Urinary bladder (tissue), 4 donors: ENCODE data around the gene PRKCE. TPM values are rescaled to one million over a fixed set of nuclear protein-coding genes. Genes with fewer than 3 reads are reported as not detected.

Source experiments
- DNase-seq: peaks from one replicate; pipeline ENCODE4 v3.0.0-alpha.2; 2015; ENCODE audit errors: extremely low spot score
- H3K27ac ChIP-seq: one replicate; pipeline ENCODE4 v1.5.1; 2013; ENCODE audit warnings: low read depth, mild to moderate bottlenecking, moderate library complexity
- H3K36me3 ChIP-seq: one replicate; pipeline ENCODE4 v1.6.1; 2013; ENCODE audit warnings: mild to moderate bottlenecking, moderate library complexity; ENCODE audit not compliant: insufficient read depth
- H3K4me1 ChIP-seq: one replicate; pipeline ENCODE4 v1.6.1; 2013; ENCODE audit warnings: mild to moderate bottlenecking, moderate library complexity; ENCODE audit not compliant: insufficient read depth
- H3K4me3 ChIP-seq: one replicate; pipeline ENCODE4 v1.5.1; 2013; ENCODE audit warnings: low read depth, low read length
- WGBS: extraction: QIAGEN DNeasy Blood & Tissue Kit; methylation state at CpG from one replicate; pipeline ENCODE4 v1.1.7; 2013; 5-methylcytosine and 5-hydroxymethylcytosine counted together
- polyA plus RNA-seq: library from polyadenylated mRNA; stranded (reverse); fragments of 200-250 nt; gene quantifications from one replicate; pipeline ENCODE4 v1.2.3, GENCODE V29; 2013
- total RNA-seq: library from RNA; depleted of rRNA; stranded (reverse); fragments of >200 nt; gene quantifications from one replicate; pipeline ENCODE4 v1.2.3, GENCODE V29; 2014
- donor health status: healthy with polysubstance abuse.
- donor health status: healthy.

PRKCE gene
- total and polyA plus RNA-seq, 2 donors, result 9.9 to 29.7 TPM

DNA sequence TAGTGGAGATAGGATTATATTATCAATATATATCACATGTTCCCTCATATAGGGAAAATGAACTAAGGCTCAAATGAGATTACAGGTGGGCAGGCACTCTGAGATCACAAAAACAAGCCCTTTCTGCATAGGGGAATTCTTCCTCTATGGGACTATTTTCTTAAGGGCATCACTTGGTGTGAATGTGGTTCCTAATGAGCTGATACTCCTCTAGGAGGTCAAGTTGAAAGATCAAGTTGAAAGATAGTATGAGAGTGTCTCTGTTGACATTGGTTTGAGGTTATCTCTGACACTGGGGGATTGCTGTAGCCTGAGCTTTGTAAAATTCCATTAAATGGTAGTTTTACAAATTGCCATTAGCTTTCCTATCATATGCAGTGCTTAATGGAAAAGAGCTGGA, 270.4 kb downstream of the PRKCE start:
- H3K4me1 ChIP-seq, result no peaks in the 10 kb centered on the region
- H3K36me3 ChIP-seq, result no peaks in the 10 kb centered on the region
- H3K4me3 ChIP-seq, result no peak overlapping the region
- no peak for DNase-seq
- no peak overlapping the region for H3K27ac ChIP-seq

DNA sequence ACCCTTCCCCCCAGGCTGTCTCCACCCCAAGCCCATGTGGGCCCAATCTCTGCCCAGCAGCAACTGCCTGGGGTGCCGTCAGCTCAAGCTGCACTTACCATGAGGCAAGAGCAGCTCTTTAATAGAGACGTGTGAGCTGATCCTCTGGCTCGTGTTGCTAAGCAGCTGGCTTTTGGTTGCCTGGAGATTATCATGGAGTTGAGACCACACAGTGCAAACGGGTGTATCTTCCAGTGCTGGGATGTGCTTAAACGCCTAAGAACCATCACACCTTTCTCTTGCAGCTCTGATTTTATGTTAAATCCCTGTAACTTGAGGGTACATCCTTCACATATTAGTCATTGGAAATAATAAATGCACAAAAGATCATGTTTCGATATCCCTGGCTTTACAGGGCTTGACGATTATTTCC, 271.1 kb downstream of the PRKCE start:
- H3K4me1 ChIP-seq, result no peaks in the 10 kb centered on the region
- 28% methylated on average over 7 of the region's 7 CpGs for WGBS
- no peak overlapping the region for H3K27ac ChIP-seq
- peak; percentile 71 for DNase-seq
- H3K4me3 ChIP-seq, result no peak overlapping the region
- H3K36me3 ChIP-seq, result no peaks in the 10 kb centered on the region

DNA sequence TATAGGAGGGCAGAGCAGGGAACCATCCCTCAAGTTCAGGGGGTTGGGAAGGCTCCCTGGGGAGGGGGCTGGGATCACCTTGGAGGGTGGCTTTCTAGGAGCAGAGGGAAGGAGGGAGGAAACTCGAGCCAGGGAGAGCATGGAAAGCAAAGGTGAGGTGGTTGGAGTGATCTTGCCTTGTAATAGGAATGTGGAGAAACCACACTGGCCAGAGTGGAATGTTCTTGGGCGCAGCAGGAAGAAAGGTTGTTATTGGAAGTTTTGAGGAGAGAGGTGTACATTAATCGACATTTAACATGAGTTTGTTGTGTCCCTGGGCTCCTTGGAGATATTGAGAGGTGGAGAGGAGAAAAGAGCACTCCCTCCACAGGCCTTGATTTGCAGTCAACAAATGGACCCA, 272.2 kb downstream of the PRKCE start:
- Histone ChIP-seq H3K4me3 (no peak overlapping the region), H3K27ac (no peak overlapping the region), H3K4me1 (no peaks in the 10 kb centered on the region), H3K36me3 (no peaks in the 10 kb centered on the region)
- no peak for DNase-seq
- WGBS, result 80% methylated on average over 3 of the region's 3 CpGs

DNA sequence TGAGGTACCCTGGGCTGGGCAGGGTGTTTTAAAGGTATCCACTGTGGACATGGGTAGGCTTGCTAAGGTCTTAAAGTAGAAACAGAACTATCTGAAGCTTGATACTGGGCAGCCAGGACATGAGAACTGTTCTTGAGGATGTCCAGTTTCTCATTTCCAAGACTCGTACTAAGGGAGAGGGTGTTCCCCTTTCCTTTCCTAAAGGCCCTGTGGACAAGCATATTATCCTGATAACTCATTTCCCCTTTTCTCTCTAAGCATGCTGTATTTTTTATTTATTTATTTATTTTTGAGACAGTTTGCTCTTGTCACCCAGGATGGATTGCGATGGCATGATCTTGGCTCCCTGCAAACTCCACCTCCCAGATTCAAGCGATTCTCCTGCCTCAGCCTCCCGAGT, 273.6 kb downstream of the PRKCE start:
- Histone ChIP-seq H3K4me3 (no peak overlapping the region), H3K36me3 (no peaks in the 10 kb centered on the region), H3K27ac (no peak overlapping the region), H3K4me1 (no peaks in the 10 kb centered on the region)
- DNase-seq, result no peak
- 93% methylated on average over 4 of the region's 4 CpGs for WGBS

DNA sequence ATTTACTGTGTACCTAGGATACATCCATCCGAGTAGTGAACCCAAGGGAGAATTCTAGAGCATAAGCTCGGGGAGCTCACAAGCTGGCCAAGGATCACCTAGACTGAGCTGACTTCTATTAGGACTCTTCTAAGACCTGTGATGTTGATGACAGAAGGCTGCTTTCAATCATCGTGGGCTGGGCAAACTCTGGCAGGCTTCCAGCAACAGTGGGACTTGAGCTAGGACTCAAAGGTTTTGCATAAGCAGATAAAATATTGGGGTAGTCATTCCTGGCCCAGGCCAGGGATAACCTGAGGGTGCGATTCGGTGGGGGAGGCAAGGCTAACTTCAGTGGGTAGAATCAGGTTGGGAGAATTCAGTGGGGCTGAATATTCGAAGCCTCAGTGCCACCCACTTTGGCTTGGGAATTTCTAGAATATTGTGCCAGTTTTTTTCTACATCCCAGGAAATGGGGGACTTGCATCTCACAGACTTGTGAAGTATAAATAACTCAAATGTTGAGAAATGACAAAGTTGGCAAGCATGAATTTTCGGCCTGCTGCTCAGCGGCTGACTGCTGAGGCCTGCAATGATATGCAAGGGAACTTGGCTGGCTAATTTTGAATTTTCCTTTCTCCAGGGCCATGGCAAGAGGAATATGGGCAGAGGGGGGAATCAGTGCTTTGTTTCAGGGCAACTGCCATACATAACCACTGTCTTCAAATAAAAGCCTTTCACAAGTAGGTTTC, 274.3 kb downstream of the PRKCE start:
- 83% methylated on average over 8 of the region's 8 CpGs for WGBS
- Histone ChIP-seq H3K27ac (no peak overlapping the region), H3K36me3 (no peaks in the 10 kb centered on the region), H3K4me3 (no peak overlapping the region), H3K4me1 (no peaks in the 10 kb centered on the region)
- no peak for DNase-seq

DNA sequence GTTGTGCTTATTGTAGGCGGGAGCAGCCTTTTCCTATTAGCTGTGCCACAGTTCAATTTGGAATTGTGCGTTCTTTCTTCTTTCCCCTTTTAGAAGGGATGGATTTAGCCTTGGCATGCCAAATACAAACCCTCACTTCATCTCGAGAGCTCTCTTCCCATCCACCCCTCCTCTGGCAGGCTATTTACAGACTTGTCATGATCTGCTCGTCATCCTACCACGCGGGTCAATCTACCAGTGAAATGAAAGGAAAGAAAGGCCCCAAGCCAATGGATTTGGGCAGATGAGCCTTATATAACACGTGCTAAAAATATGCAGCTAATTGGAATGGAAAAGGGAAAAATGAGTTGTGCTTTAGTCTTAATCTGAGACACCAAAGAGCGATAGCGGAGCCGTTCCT, 277.5 kb downstream of the PRKCE start:
- no peak for DNase-seq
- H3K4me1 ChIP-seq, result no peaks in the 10 kb centered on the region
- no peaks in the 10 kb centered on the region for H3K36me3 ChIP-seq
- no peak overlapping the region for H3K4me3 ChIP-seq
- 81% methylated on average over 10 of the region's 10 CpGs for WGBS
- no peak overlapping the region for H3K27ac ChIP-seq

DNA sequence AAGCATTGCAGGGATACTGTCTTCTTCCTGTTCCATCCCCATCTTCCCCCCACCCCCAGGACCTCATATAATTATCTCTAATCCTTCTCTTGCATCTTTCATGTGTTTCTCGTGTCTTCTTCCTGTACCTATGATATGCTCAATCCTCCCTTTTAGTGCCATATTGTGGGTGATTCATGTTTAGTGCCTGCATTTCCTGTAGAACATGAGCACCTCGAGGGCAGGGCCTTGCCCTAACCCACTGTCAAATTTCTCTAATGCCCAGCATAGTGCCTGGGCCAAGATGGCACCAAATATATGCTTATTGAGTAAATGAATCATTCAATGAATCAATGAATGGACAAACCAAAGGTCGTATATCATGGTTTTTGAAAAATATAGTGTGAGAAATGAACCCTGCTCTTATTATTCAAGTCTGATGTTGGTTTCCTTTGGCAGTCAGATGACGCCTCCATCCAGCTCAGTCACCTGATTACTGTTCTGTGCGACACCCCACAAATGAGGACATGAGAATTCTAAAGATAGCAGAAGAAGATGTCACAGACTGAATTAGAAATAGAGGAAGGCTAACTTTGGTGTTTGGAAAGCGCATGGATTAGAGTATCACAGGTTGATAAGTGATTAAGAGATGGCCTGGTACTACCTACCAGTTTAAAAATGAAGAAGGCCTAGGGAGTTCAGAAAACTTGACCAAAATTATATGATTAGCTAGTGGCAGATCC, 278.4 kb downstream of the PRKCE start:
- no peak overlapping the region for H3K4me3 ChIP-seq
- H3K27ac ChIP-seq, result no peak overlapping the region
- DNase-seq, result no peak
- no peaks in the 10 kb centered on the region for H3K36me3 ChIP-seq
- no peaks in the 10 kb centered on the region for H3K4me1 ChIP-seq
- 92% methylated on average over 6 of the region's 6 CpGs for WGBS

DNA sequence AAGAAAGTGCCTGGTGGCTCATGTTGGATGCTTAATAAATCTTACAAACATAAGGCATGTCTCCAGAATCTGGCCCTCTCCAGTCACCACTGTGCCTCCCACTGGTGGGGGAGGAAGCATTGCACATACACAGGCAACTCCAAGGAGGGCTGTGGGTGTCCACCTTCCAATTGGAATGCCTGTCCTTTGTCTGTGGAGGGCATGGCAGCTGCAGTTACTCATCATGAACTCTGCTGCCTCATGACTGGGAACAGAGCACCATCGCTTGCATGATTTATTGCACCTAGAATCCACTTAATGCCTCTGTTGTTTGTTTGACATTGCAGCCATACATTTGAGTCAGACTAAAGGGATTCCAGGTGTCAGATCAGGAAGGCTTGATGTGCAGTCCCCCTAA, 278.9 kb downstream of the PRKCE start:
- no peaks in the 10 kb centered on the region for H3K36me3 ChIP-seq
- H3K4me1 ChIP-seq, result no peaks in the 10 kb centered on the region
- 23% methylated on average over 1 of the region's 1 CpG for WGBS
- no peak for DNase-seq
- H3K4me3 ChIP-seq, result no peak overlapping the region
- H3K27ac ChIP-seq, result no peak overlapping the region

DNA sequence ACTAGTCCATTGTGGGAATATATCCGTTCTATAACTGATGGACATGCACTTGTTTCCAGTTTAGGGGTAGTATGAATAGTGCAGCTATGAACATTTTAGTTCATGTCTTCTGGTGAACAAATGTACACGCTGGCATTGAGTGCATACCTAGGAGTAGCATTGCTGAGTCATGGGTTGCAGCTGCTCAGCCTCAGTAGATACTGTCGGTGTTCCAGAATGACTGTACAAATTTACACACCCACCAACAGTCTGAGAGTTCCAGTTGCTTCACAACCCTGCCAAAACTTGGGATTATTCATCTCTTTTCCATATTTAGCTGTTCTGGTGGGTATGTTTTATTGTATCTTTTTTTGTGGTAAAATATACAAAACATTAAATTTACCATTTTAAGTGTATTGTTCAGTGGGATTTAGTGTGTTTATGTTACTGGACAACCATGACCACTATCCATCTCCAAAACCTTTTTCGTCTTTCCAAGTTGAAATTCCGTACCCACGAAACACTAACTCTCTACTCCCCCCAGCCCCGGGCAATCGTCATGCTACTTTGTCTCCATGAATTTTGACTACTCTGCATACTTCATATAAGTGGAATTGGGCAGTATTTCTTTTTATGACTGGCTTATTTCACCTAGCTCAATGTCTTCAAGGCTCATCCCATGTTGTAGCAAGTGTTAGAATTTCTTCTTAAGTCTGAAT, 281.0 kb downstream of the PRKCE start:
- H3K27ac ChIP-seq, result no peak overlapping the region
- no peaks in the 10 kb centered on the region for H3K36me3 ChIP-seq
- no peak for DNase-seq
- no peak overlapping the region for H3K4me3 ChIP-seq
- H3K4me1 ChIP-seq, result no peaks in the 10 kb centered on the region
- 90% methylated on average over 8 of the region's 8 CpGs for WGBS

DNA sequence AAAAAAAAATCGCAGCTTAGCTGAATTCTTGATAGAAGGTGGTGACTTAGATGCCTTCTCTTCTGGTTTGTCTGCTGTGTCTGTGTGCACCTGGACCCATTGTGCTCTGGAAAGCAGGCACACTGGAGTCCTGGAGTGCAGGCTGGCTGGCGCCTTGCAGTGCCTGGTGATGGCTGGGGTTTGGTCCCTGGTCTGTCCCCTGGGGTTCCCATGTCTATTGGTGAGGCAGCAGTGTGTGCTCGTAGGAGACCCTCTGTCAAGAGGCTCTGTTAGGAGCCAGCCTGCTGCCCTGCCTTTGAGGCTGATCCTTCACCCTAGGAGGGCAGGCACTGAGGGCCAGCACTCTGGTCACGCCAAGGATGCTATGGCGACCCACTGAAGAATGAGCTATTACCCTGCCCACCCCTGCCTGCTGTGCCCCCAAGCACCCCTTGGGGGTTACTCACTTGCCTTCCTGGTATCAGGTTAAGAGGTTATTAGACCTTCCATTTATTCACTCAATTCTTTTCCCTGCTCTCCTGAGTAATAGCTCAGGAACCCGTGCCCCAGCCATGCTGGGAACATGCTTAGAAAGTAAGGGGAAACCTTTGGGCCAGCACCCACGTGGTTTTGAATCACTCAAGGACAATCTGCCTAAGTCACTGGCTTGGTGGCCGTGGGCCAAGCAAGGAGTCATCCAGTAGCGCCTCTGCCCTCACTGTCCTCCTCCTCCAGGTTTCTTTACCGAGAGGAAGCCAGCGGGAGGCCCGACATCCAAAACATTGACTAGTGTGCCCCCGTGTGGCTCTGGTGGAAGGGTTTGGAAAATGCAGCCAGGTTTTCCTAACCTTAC, 284.5 kb downstream of the PRKCE start:
- DNase-seq, result peak; percentile 73
- Histone ChIP-seq H3K27ac (no peak overlapping the region), H3K36me3 (no peaks in the 10 kb centered on the region), H3K4me3 (no peak overlapping the region), H3K4me1 (no peaks in the 10 kb centered on the region)
- 38% methylated on average over 13 of the region's 13 CpGs for WGBS

DNA sequence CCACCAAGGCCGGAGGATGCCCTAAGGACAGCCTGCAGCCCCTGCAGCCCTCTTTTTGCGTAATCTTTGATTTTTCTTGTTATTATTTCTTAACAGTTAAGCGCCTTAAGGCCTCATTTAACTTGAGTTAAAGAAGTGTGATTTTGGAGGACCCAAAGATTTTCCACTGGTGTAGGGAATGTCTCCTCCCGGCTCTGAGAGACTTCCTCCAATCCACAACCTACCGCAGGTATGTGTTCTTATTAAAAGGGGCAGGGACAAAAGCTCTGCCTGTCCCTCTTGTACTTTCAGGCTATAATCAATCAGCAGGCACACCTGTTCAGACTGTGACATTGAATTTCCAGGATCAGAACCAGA, 285.1 kb downstream of the PRKCE start:
- Histone ChIP-seq H3K4me1 (no peaks in the 10 kb centered on the region), H3K4me3 (no peak overlapping the region), H3K36me3 (no peaks in the 10 kb centered on the region), H3K27ac (no peak overlapping the region)
- WGBS, result 61% methylated on average over 5 of the region's 5 CpGs
- DNase-seq, result no peak

DNA sequence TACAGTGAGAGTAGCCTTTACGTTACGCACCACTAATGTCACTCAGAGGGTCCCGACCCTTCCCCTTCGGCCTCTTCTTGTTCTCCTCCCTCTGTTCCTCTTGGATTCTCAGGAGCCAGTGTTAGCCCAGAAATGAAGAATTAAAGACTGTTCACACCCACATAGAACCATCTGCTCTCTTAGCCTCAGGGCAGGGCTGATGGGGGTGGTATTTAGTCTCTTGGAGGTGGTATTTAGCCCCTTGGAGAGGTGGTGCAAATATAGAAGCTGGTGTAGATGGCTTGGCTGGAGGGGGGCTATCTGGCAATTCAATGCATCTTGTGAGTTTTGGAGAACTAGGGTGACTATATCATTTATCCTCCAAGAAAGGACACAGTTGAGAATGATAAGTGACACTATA, 286.5 kb downstream of the PRKCE start:
- no peaks in the 10 kb centered on the region for H3K36me3 ChIP-seq
- no peak overlapping the region for H3K27ac ChIP-seq
- no peak for DNase-seq
- H3K4me1 ChIP-seq, result no peaks in the 10 kb centered on the region
- 95% methylated on average over 4 of the region's 4 CpGs for WGBS
- H3K4me3 ChIP-seq, result no peak overlapping the region

DNA sequence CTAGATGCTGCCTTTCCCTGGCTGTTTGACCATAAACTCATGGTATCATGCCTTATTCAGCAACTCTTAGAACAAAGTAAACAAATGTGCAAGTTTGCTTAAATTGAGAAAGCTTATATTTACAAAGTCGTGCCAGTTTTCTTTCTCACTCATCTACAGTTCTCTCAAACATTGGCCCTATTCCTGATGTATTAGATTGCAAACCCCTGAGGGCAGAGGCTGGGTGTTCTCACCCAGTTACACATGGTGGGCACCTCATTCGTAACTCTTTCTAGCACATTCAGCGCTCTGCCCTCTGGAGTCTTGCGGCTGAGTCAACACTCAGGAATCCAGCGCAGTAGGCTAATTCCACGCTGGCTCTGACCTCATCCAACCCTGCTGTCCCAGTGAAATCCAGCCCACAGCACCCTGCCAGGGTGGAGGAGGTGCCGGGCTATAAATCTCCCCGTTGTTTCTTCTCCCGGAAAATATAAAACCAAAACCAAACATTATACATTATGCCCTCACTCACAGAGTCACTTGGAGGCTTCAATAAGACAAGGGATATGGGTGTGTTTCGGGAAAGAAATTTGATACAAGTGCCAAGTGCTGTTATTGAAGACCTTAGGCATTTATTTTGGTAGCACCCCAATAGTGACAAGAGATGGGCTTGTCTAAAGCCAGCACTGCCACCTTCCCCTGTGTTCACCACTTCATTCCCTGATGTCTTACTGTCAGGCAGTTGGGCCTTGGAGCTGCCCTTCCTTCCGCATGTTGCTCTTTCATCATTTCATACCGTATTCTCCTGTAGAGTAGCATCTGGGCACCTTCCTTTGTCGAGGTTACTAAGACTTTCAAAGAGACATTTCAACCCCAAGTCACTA, 287.4 kb downstream of the PRKCE start:
- no peaks in the 10 kb centered on the region for H3K4me1 ChIP-seq

More for the DNA sequence above, 287.4 kb downstream of the PRKCE start:
- Histone ChIP-seq H3K36me3 (no peaks in the 10 kb centered on the region), H3K4me3 (no peak overlapping the region), H3K27ac (peak overlapping the region; percentile 12)
- WGBS, result 30% methylated on average over 13 of the region's 13 CpGs
- peak; percentile 70 for DNase-seq
